Lower leg skin (tissue), 4 donors: ENCODE results near the gene FGF21. TPM values are rescaled to one million over a fixed set of nuclear protein-coding genes. Genes with fewer than 3 reads are reported as not detected.
A peak's percentile ranks its signal among the peaks of the same experiment; 100 is the strongest.
"Not testable (repeated sequence)": the region's sequence is repeated elsewhere in the genome, so short reads cannot be mapped to it uniquely, and the experiment has no call there.

Experiments
- DNase-seq, 2 donors: peaks; one replicate each; pipeline ENCODE4 v3.0.0-alpha.2; 2019; ENCODE audit warnings: low spot score in 2 of 2
- H3K4me3 ChIP-seq: fragments of 200-600 bp; sonication (generic); 2 replicates; pipeline ENCODE4 v1.5.1; 2017; ENCODE audit warnings: mild to moderate bottlenecking, low read depth; ENCODE audit not compliant: poor library complexity, severe bottlenecking
- POLR2A ChIP-seq, 2 donors: fragments of 450-650 bp; IDR thresholded peaks; one replicate each; pipeline ENCODE4 v1.6.1; 2016 to 2017; ENCODE audit warnings: antibody characterized with exemption in 2 of 2, mild to moderate bottlenecking in 1 of 2, moderate library complexity in 1 of 2
- WGBS, 2 donors: methylation state at CpG; one replicate each; pipeline ENCODE4 v1.1.5; 2018; 5-methylcytosine and 5-hydroxymethylcytosine counted together
- intact Hi-C: fragments of 100-400 bp; cut with DNase I; formaldehyde crosslinking; loops from one replicate; pipeline ENCODE4 v1.15.0; 2023; ENCODE audit warnings: low total_unique reads
- total RNA-seq, 4 donors: library from RNA; depleted of rRNA; stranded (reverse); fragments of >200 nt; gene quantifications; one replicate each; pipeline ENCODE4 v1.1.0, GENCODE V29; 2016
- TF ChIP-seq, protein P1 (sequence below), 3 donors: fragments of 450-650 bp; IDR thresholded peaks; one replicate each; pipeline ENCODE4 v1.5.1; 2016; ENCODE audit warnings: antibody characterized with exemption in 3 of 3, mild to moderate bottlenecking in 3 of 3, moderate library complexity in 2 of 3

The FGF21 gene
- total RNA-seq, 4 donors from 2014 or later: not detected

DNA sequence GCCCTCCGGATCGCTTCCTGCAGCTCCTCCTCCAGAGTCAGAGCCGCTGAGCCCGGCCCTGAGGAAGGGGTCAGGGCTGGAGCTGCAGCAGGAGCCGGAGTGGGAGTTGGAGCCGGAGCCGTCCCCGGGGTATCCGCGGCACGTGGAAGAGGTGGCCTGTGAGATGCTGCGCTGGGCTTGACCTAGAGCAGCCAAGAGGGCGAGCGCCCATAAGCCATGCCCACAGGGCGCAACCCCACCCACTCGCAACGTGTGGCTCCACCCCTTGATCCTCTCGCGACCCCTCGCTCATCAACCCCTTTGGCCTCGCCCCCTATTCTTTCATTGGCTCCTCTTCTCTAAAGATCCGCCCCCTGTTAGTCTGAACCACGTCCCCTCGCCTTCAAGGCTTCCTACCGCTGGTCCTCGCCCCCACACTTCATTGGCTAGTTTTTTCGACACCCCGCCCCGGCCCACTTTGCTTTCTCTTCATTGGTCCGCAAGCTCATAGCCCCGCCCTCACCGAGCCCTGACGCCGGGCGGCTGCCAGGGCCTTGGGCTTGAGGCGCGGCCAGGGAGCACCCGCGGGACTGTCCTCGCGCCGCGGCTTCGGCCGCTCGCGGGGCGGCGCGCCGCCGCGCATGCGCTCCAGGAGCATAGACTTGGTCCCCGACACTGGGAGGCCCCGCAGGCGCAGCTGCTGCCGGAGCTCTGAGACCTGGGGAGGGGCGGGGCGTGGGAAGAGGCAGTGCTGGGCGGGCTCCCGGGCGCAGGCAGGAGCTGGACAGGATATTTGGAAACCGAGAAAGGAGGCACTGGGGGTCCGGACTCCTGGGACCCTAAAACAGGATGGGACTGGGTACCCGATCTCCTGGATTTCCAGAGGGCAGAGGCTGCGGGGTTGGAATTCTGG is 41.2 kb upstream of the FGF21 start:
- 1% methylated on average over 62 to 63 of the region's 67 CpGs for WGBS, 2 donors
- TF ChIP-seq, protein P1, sequence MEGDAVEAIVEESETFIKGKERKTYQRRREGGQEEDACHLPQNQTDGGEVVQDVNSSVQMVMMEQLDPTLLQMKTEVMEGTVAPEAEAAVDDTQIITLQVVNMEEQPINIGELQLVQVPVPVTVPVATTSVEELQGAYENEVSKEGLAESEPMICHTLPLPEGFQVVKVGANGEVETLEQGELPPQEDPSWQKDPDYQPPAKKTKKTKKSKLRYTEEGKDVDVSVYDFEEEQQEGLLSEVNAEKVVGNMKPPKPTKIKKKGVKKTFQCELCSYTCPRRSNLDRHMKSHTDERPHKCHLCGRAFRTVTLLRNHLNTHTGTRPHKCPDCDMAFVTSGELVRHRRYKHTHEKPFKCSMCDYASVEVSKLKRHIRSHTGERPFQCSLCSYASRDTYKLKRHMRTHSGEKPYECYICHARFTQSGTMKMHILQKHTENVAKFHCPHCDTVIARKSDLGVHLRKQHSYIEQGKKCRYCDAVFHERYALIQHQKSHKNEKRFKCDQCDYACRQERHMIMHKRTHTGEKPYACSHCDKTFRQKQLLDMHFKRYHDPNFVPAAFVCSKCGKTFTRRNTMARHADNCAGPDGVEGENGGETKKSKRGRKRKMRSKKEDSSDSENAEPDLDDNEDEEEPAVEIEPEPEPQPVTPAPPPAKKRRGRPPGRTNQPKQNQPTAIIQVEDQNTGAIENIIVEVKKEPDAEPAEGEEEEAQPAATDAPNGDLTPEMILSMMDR (IDR thresholded peaks at IDR 0.05): no peak
- intact Hi-C loops: no loop called here
- peak; percentile 98 to 100 for DNase-seq
- peak overlapping the region; percentile 30 for H3K4me3 ChIP-seq

DNA sequence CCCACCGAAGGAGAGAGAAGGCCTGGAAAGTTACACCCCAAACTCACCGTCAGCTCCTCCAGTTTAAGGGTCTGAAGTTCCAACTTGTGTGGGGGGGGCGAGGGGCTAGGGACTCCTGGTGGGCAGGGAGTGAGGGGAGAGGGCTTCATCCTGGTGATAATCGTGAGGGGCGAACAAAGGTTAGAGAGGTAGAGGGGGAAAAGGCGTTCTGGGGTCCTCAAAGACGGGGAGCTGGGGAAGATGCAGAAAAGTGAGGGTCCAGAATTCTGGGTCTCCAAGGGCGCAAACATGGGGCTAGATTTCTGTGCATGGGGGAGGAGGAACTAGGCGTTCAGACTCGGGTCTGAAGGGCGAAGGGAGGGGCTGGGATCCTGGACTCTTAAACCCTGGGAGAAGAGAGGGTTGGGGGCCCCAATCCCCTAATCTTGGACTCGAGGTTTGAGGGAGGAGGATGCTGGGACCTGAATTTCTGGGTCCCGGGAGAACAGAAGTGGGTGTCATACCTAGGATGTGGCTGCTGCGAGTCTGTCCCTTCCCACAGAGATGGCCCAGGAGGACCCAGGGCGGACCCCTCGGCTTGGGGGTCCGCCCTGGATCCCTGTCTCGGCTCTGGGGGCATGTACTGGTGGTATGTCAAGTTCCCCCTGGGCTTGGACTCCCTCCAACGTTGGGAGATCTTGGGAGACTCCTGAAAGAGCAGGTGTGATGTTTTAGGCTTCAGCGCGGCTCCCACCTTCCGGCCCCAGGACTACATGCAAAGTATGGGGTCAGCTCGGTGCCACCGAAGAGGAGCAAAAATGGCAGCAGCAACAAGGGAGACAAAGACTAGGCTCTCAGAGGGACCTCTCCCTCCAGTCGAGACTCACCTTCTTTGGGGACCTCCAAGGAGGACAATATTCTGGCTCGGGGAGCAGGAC is 40.3 kb upstream of the FGF21 start:
- no peak for TF ChIP-seq POLR2A (IDR thresholded peaks at IDR 0.05)
- TF ChIP-seq, protein P1 (IDR thresholded peaks at IDR 0.05): no peak
- peak overlapping the region; percentile 15 for H3K4me3 ChIP-seq
- no peak for DNase-seq
- 33 to 48% methylated on average over 23 to 26 of the region's 26 CpGs for WGBS, 2 donors
- intact Hi-C loops: no loop called here

DNA sequence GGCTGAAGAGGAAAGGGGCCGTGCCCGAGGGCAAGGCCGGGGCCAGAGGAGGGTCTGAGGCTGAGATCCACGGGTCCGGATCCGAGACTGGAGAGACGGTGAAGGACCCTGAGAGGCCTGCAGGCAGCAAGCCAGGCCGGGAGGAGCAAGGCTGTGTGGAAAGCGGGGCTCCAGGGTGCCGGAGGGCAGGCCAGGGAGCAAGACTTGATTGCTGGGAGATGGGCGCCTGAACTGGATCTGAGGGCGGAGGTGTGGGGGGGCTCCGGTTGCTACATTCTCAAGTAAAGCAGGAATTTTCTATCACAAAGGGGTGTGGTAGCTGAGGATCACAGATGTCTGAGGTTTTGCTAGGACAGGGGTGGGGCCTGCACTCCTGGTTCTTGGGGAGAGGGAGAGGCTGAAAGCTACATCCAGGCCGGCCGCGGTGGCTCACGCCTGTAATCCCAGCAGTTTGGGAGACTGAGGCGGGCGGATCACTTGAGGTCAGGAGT is 39.6 kb upstream of the FGF21 start:
- intact Hi-C loops: no loop called here
- no peak for TF ChIP-seq POLR2A (IDR thresholded peaks at IDR 0.05)
- TF ChIP-seq, protein P1 (IDR thresholded peaks at IDR 0.05): no peak
- no peak overlapping the region for H3K4me3 ChIP-seq
- no peak for DNase-seq
- WGBS, 2 donors: 29 to 42% methylated on average over 19 of the region's 19 CpGs

DNA sequence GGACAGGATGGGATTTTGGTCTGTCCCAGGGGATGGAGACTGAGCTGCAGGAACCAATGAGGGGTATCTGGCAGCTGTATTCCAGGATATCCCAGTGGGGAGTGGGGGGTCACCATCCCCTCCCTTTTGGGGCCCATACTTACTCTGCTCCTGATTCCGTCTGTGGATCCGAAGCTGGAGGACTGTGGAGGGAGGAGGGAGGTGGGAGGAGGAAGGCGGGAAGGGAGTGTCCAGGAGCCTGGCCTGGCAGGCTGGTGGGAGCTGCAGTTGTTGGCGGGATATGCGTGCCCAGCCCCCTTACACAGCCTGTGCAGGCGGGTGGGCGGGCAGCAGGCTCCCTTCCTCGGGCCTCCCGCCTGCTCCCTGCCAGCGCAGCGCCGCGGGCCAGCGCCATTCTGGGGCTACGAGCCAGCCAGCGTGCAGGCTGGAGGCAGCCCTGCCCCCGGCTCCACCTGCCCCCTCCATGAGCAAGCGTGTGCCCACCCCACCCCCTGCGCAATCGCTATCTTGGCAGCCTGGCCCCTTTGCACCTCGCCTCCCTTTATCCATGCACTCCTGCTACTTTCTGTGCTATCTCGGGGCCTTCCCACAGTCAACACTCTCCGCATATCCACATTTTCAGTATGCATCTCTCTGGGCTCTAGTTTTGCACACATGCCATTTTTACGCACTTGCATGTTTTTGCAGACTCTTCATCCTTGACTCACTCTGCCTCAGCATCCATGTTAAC is 38.6 kb upstream of the FGF21 start:
- TF ChIP-seq, protein P1 (IDR thresholded peaks at IDR 0.05): no peak
- TF ChIP-seq POLR2A (IDR thresholded peaks at IDR 0.05): no peak
- intact Hi-C loops: no loop called here
- WGBS, 2 donors: 16 to 23% methylated on average over 14 to 23 of the region's 24 CpGs

DNA sequence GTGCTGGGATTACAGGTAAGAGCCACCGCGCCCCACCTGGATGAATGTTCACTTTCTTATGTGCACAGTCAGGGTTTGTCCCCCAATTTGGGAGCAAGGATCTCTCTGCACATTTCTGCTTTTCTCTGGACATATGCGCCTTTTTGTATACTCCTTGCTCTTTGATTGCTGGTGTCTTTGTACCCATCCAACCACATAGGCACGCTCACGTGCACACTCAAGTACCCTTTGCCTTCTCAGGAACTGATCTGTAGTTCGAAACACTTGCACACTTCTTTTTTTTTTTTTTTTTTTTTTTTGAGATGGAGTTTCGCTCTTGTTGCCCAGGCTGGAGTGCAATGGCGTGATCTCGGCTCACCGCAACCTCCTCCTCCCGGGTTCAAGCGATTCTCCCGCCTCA is 37.2 kb upstream of the FGF21 start:
- WGBS, 2 donors: 95 to 98% methylated on average over 13 of the region's 13 CpGs
- H3K4me3 ChIP-seq, intact Hi-C loops, DNase-seq: not testable (repeated sequence)

More for the DNA sequence above, 38.6 kb upstream of the FGF21 start:
- DNase-seq: no peak
- H3K4me3 ChIP-seq: no peak overlapping the region
